NCI-H2107 (cell line): Measurements from ENCODE around the gene AMIGO2.
"Not testable (repeated sequence)": the region's sequence is repeated elsewhere in the genome, so short reads cannot be mapped to it uniquely, and the experiment has no call there.

Source experiments
- DNase-seq: peaks from one replicate; lab custom pipeline; 2025; lab: John Stamatoyannopoulos, UW

AMIGO2 gene

DNA sequence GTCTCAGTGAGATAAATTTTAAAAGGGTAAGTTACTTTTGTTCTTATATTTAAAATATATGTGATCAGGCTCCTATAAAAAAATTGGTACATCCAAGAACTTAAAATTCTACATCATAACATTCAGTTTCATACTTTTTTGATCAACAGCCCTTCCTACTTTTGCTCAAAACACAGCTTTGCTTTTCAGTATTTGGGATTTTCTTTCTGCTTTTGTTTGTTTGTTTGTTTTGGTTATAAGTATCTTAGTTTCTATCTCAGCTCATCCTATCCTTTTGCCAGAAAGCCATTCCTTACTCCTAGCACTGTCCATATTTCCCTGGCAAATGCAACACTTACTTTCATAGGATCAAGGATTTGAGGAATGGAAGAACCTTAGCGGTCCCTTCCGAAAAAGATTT, 5.0 kb downstream of the AMIGO2 start:
- no peak for DNase-seq

DNA sequence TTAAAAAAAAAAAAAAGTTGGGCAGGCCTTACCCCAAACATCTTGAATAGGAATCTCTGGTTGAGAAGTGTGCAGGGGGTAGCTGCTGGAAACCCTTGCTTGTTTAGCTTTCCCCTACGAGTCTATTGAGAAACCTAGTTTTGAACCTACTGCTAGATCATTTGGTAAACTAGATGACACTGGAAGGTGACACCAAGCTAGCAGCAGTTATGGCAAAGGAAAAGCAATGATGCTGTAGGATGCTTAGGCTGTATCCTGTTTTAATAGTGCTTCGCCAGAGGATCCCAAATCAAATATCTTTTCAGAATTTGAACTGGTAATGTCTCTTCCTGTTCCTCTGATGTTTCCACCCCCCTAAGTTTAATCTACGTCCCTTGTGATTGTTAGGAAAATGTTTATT, 5.8 kb downstream of the AMIGO2 start:
- no peak for DNase-seq

- DNase-seq: no peak
These were observed 8.4 kb downstream of the AMIGO2 start for GRCh38 chr12:47071241-47071852.

GRCh38 chr12:47070310-47070709, 9.4 kb downstream of the AMIGO2 start:
- DNase-seq: no peak

DNA sequence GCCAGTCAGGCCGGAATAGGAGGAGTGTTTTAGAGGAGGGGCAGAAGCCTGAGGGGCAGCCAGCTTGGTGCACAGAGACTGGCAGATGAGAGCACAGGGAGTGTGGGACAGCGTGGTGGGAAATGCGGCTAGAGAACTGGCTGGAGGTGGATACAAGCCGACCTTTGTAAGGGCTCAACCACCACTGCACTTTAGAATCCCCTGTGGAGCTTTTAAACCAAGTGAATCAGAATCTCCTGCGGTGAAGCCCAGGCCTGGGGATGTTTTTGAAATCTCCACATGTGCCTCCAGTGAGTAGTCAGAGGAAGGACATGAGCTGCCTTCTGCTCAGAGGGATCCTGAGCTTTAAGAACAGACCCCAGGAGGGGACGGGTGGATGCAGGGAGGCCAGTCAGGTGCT, 11.2 kb downstream of the AMIGO2 start:
- DNase-seq: no peak

- no peak for DNase-seq
These were observed 11.9 kb downstream of the AMIGO2 start for GRCh38 chr12:47067771-47068431.

GRCh38 chr12:47067176-47067575, 12.6 kb downstream of the AMIGO2 start:
- DNase-seq: no peak

GRCh38 chr12:47066278-47067025, 13.3 kb downstream of the AMIGO2 start:
- DNase-seq: no peak

DNA sequence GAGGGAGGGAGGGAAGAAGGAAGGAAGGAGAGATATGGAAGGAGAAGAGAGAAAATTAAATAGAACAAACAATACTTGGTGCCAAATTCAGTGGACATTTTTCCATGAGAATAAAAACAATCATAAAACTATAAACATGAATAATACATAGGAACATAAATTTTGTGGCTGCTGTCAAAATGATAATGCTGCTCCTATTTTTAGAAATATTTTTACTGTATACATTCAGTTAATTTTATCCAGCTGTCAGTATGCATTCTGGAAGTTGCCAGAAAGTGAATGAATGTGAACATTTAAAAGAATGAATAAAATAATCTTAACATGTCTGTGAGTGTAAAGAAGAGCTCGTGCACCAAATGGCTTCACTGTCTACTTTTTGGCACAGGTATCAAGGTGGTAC, 14.2 kb downstream of the AMIGO2 start:
- DNase-seq: no peak

DNA sequence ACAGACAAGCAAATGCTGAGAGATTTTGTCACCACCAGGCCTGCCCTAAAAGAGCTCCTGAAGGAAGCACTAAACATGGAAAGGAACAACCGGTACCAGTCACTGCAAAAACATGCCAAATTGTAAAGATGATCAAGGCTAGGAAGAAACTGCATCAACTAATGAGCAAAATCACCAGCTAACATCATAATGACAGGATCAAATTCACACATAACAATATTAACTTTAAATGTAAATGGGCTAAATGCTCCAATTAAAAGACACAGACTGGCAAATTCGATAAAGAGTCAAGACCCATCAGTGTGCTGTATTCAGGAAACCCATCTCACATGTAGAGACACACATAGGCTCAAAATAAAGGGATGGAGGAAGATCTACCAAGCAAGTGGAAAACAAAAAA, 21.1 kb downstream of the AMIGO2 start:
- not testable (repeated sequence) for DNase-seq

DNA sequence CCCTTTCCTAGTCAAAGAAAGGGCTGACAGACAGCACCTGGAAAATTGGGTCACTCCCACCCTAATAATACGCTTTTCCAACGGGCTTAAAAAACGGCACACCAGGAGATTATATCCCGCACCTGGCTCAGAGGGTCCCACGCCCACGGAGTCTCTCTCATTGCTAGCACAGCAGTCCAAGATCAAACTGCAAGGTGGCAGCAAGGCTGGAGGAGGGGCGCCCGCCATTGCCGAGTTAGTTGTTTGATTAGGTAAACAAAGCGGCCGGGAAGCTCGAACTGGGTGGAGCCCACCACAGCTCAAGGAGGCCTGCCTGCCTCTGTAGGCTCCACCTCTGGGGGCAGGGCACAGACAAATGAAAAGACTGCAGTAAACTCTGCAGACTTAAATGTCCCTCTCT, 22.8 kb downstream of the AMIGO2 start:
- not testable (repeated sequence) for DNase-seq

DNA sequence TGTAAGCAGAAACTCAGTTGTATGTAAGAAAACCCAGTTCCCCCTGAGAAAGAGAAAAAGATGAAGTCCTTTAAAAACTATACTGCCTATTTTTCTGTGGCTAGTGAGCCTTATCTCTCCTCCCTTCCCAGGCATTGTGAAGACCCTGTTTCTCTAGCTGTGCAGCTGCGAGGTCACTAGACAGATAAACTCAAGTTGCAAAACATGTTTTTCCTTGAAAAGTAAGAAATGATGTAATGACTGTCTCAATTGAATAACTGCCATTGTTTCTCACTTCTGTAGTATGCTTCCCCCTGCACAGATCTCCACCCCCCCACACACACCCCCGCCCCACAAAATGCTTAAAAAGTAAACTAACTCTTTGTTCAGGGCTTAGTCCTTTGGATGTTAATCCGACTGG, 23.9 kb downstream of the AMIGO2 start:
- DNase-seq: not testable (repeated sequence)

GRCh38 chr12:47054659-47055058, 25.1 kb downstream of the AMIGO2 start:
- DNase-seq: no peak

DNA sequence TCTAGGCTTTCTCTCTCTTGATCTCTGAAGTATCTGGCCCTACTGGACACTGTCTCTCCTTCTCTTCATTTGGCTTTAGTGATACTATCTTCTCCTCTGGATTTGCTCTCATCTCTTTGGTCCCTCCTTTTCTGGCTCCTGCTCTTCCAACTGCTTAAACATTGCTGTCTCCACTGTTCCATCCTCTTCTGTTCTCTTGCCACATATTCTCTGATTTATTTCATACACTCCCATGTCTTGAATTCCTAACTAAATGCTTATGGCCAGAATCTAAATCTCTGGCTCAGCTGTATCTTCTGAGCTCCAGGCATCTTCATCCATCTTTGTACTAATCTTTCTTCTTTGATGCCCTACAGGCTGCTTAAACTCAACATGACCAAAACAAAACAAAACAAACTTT, 25.8 kb downstream of the AMIGO2 start:
- DNase-seq: no peak

DNA sequence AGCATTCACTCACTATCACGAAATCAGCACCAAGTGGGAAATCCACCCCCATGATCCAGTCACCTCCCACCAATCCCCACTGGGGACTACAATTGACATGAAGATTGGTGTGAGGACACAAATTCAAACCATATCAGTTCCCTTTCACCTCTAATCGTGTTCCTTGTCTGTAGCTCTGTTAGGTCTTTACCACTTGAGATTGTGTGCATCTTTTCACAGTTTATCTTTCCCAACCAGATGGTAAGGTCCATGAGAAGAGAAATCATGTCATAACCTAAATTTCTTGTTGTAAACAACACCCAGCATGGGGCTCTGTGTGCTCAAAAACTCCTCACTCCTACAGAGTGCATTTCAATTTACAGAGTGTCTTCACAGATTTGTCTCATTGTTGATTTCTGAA, 27.5 kb downstream of the AMIGO2 start:
- DNase-seq: no peak

DNA sequence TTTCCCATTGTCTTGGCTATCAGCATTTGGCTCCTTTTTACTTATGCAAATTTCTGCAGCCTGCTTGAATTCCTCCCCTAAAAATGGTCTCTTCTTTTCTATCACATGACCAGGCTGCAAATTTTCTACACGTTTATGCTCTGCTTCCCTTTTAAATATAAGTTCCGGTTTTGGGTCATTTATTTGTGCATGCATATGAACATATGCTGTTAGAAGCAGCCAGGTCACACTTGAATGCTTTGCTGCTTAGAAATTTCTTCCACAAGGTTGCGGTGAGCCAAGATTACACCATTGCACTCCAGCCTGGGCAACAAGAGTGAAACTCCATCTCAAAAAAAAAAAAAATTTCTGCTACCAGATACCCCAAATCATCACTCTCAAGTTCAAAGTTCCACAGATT, 28.5 kb downstream of the AMIGO2 start:
- not testable (repeated sequence) for DNase-seq

DNA sequence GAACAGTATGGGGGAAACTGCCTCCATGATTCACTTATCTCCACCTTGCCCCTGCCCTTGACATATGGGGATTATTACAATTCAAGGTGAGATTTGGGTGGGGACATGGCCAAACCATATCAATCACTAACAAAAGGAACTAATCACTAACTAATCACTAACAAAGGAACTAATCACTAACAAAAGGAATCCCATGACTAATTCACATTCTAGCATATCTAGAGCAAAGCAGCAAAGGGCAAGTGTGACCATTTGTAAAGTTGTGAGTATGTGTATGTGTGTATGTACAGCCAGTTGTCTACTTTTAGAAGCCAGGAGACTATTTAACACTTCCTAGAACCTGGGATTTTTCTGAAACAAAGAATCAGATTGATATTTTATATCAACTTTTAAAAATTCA, 31.2 kb downstream of the AMIGO2 start:
- no peak for DNase-seq

- no peak for DNase-seq
These were observed 38.4 kb downstream of the AMIGO2 start for GRCh38 chr12:47041327-47041726.

GRCh38 chr12:47039756-47040155, 40.0 kb downstream of the AMIGO2 start:
- DNase-seq: no peak

GRCh38 chr12:47039079-47039478, 40.7 kb downstream of the AMIGO2 start:
- no peak for DNase-seq

DNA sequence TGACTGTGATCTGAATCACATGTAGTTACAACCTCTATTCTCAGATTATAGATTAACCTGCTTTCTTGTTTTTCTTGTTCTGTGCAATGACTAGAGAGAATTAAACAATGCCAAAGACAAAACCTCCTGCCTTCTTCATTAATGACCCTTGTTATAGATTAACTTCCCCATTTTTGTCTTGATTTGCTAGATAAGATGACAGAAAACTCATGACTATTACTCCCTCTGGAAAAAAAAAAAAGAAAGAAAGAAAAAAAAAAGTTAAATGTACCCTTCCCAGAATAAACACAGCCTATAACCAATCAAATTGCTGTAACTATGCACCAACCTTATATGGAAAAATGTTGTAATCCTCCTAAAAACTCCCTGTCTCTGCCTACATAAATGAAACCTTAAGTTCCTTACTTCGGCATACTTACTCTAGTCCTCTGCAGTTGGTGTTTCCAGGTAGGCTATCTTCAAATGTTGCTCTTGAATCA, 41.5 kb downstream of the AMIGO2 start:
- DNase-seq: no peak

- DNase-seq: no peak
These were observed 44.3 kb downstream of the AMIGO2 start for GRCh38 chr12:47035484-47035883.

DNA sequence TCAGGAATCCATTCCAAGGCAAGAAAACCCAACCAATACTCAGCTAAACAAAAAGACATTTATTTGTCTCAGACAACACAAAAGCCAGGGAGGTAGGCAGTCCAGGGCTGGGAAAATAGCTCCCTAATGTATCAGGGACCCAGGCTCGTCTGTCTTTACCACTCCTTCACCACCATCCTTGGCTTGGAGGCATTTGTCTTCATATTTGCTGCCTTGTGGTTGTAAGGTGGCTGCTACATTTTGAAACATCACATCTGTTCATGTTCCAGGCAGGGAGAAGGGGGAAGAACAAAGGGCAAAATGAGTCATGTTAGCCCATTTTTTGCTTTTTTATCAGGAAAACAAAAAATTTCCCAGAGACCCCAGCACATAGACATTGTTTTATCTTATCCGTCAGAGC, 45.1 kb downstream of the AMIGO2 start:
- no peak for DNase-seq
